ENCODE measurements around the gene LRCH1. TPM values are rescaled to one million over a fixed set of nuclear protein-coding genes. Genes with fewer than 3 reads are reported as not detected.
A peak's percentile ranks its signal among the peaks of the same experiment; 100 is the strongest.

Gene LRCH1
- polyA plus RNA-seq, 1 donor from 2014 or later = 7.6 TPM

GRCh38 chr13:46603165-46603603 is 50.2 kb downstream of the LRCH1 start:
- Mint-ChIP-seq H3K9me3 (no peaks in the 10 kb centered on the region), H3K27me3 (no peaks in the 10 kb centered on the region), H3K4me3 (peak overlapping the region in 2 of 4 donors; percentile 18 to 49), H3K36me3 (no peaks in the 10 kb centered on the region), H3K4me1 (peaks cover 70 to 86% (median 72%) of the 10 kb centered on the region in 3 donors), H3K27ac (peak overlapping the region in 1 of 3 donors; percentile 29)

- H3K9me3 Mint-ChIP-seq = no peaks in the 10 kb centered on the region
- peak overlapping the region in 1 of 3 donors; percentile 50 for H3K27ac Mint-ChIP-seq
- H3K36me3 Mint-ChIP-seq = no peaks in the 10 kb centered on the region
- no peaks in the 10 kb centered on the region for H3K27me3 Mint-ChIP-seq
- H3K4me1 Mint-ChIP-seq = peaks cover 74 to 86% (median 75%) of the 10 kb centered on the region in 3 donors
- no peak overlapping the region for H3K4me3 Mint-ChIP-seq
These were observed 51.4 kb downstream of the LRCH1 start for GRCh38 chr13:46604226-46604990.

GRCh38 chr13:46605076-46605824 is 52.3 kb downstream of the LRCH1 start:
- H3K27ac Mint-ChIP-seq = peak overlapping the region in 1 of 3 donors; percentile 47
- no peaks in the 10 kb centered on the region for H3K36me3 Mint-ChIP-seq
- peak overlapping the region in 2 of 4 donors; percentile 47 to 91 for H3K4me3 Mint-ChIP-seq
- no peaks in the 10 kb centered on the region for H3K9me3 Mint-ChIP-seq
- peaks cover 76 to 85% (median 80%) of the 10 kb centered on the region in 3 donors for H3K4me1 Mint-ChIP-seq
- H3K27me3 Mint-ChIP-seq = no peaks in the 10 kb centered on the region

- peak overlapping the region in 2 of 3 donors; percentile 47 to 96 for H3K27ac Mint-ChIP-seq
These were observed 53.0 kb downstream of the LRCH1 start for GRCh38 chr13:46605825-46606554.

GRCh38 chr13:46606970-46607369 is 54.0 kb downstream of the LRCH1 start:
- Mint-ChIP-seq H3K36me3 (no peaks in the 10 kb centered on the region), H3K27ac (peak overlapping the region; percentile 0 to 96 (median 45)), H3K27me3 (no peaks in the 10 kb centered on the region), H3K9me3 (no peaks in the 10 kb centered on the region), H3K4me3 (peak overlapping the region in 3 of 4 donors; percentile 6 to 91 (median 38)), H3K4me1 (peaks cover 68 to 75% (median 74%) of the 10 kb centered on the region in 3 donors)

More at GRCh38 chr13:46605825-46606554, 53.0 kb downstream of the LRCH1 start:
- Mint-ChIP-seq H3K9me3 (no peaks in the 10 kb centered on the region), H3K4me3 (peak overlapping the region in 3 of 4 donors; percentile 39 to 91 (median 81)), H3K27me3 (no peaks in the 10 kb centered on the region), H3K36me3 (no peaks in the 10 kb centered on the region), H3K4me1 (peaks cover 73 to 80% (median 78%) of the 10 kb centered on the region in 3 donors)

- no peaks in the 10 kb centered on the region for H3K36me3 Mint-ChIP-seq
- peaks cover 66 to 71% (median 70%) of the 10 kb centered on the region in 3 donors for H3K4me1 Mint-ChIP-seq
- peak overlapping the region in 2 of 3 donors; percentile 6 to 28 for H3K27ac Mint-ChIP-seq
- no peaks in the 10 kb centered on the region for H3K27me3 Mint-ChIP-seq
- H3K9me3 Mint-ChIP-seq = no peaks in the 10 kb centered on the region
- peak overlapping the region in 2 of 4 donors; percentile 25 to 71 for H3K4me3 Mint-ChIP-seq
These were observed 55.0 kb downstream of the LRCH1 start for GRCh38 chr13:46607768-46608564.

- Mint-ChIP-seq H3K9me3 (no peaks in the 10 kb centered on the region), H3K4me3 (peak overlapping the region in 2 of 4 donors; percentile 22 to 44), H3K27ac (no peak overlapping the region), H3K4me1 (peaks cover 63 to 71% (median 68%) of the 10 kb centered on the region in 3 donors), H3K36me3 (no peaks in the 10 kb centered on the region), H3K27me3 (no peaks in the 10 kb centered on the region)
These were observed 56.1 kb downstream of the LRCH1 start for GRCh38 chr13:46609052-46609451.

- Mint-ChIP-seq H3K9me3 (no peaks in the 10 kb centered on the region), H3K27me3 (no peaks in the 10 kb centered on the region), H3K4me3 (peak overlapping the region in 2 of 4 donors; percentile 23 to 65), H3K27ac (no peak overlapping the region), H3K4me1 (peaks cover 64 to 74% (median 70%) of the 10 kb centered on the region in 3 donors), H3K36me3 (no peaks in the 10 kb centered on the region)
These were observed 56.8 kb downstream of the LRCH1 start for GRCh38 chr13:46609726-46610125.

GRCh38 chr13:46612267-46612666 is 59.3 kb downstream of the LRCH1 start:
- Mint-ChIP-seq H3K27me3 (no peaks in the 10 kb centered on the region), H3K27ac (peak overlapping the region in 1 of 3 donors; percentile 61), H3K4me3 (peak overlapping the region in 1 of 4 donors; percentile 4), H3K36me3 (no peaks in the 10 kb centered on the region), H3K9me3 (no peaks in the 10 kb centered on the region), H3K4me1 (peaks cover 53 to 76% (median 66%) of the 10 kb centered on the region in 3 donors)

- Mint-ChIP-seq H3K27ac (peak overlapping the region in 1 of 3 donors; percentile 22), H3K27me3 (no peaks in the 10 kb centered on the region), H3K4me3 (no peak overlapping the region), H3K4me1 (peaks cover 51 to 78% (median 64%) of the 10 kb centered on the region in 3 donors), H3K36me3 (peaks cover 1% of the 10 kb centered on the region), H3K9me3 (no peaks in the 10 kb centered on the region)
These were observed 60.6 kb downstream of the LRCH1 start for GRCh38 chr13:46613409-46614049.

GRCh38 chr13:46614582-46614981 is 61.6 kb downstream of the LRCH1 start:
- Mint-ChIP-seq H3K27ac (peak overlapping the region in 1 of 3 donors; percentile 22), H3K4me1 (peaks cover 52 to 79% (median 66%) of the 10 kb centered on the region in 3 donors)

GRCh38 chr13:46615888-46616531 is 63.0 kb downstream of the LRCH1 start:
- peak overlapping the region; percentile 13 to 82 (median 15) for H3K27ac Mint-ChIP-seq
- H3K4me1 Mint-ChIP-seq = peaks cover 54 to 79% (median 74%) of the 10 kb centered on the region in 3 donors
- H3K9me3 Mint-ChIP-seq = no peaks in the 10 kb centered on the region
- no peaks in the 10 kb centered on the region for H3K27me3 Mint-ChIP-seq
- peak overlapping the region in 1 of 4 donors; percentile 0 for H3K4me3 Mint-ChIP-seq
- H3K36me3 Mint-ChIP-seq = peaks cover 3% of the 10 kb centered on the region

More at GRCh38 chr13:46614582-46614981, 61.6 kb downstream of the LRCH1 start:
- Mint-ChIP-seq H3K36me3 (peaks cover 3% of the 10 kb centered on the region), H3K4me3 (no peak overlapping the region), H3K27me3 (no peaks in the 10 kb centered on the region), H3K9me3 (no peaks in the 10 kb centered on the region)

GRCh38 chr13:46617229-46617721 is 64.3 kb downstream of the LRCH1 start:
- H3K27me3 Mint-ChIP-seq = no peaks in the 10 kb centered on the region
- peak overlapping the region in 1 of 4 donors; percentile 41 for H3K4me3 Mint-ChIP-seq
- peaks cover 61 to 81% (median 77%) of the 10 kb centered on the region in 3 donors for H3K4me1 Mint-ChIP-seq
- peaks cover 3% of the 10 kb centered on the region for H3K36me3 Mint-ChIP-seq
- no peaks in the 10 kb centered on the region for H3K9me3 Mint-ChIP-seq
- H3K27ac Mint-ChIP-seq = peak overlapping the region in 2 of 3 donors; percentile 68 to 82

All from IgD-negative memory B cell (primary cell).